GM12864 (cell line): ENCODE data around the gene KIF18B.

ENCODE experiments used
- DNase-seq: peaks from one replicate; pipeline ENCODE4 v3.0.0-alpha.2; 2011; ENCODE audit warnings: low read depth
- H3K4me3 ChIP-seq: 2 replicates; pipeline ENCODE4 v1.5.1; 2011; ENCODE audit warnings: mild to moderate bottlenecking, low read depth, low read length, control low read depth
- TF ChIP-seq, protein P1 (sequence below): IDR thresholded peaks from 2 replicates; pipeline ENCODE4 v1.5.1; 2011; ENCODE audit warnings: low read depth, mild to moderate bottlenecking, moderate library complexity, low read length, control low read depth, inconsistent platforms; ENCODE audit errors: missing control alignments

KIF18B gene

DNA sequence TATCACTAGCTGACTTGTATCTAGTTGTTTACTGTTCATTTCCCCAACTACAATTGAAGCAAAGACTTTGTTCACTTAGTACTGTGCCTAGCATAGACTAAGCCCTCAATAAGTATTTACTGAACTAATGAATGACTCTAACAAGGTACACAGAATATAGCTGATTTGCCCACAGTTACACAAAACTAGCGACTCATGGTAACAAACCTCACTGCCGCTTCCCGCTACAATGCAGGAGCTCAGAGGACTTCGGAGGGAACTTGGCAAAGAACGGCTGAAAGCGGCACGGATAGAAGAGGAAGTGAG lies 48.9 kb downstream of the KIF18B start:
- DNase-seq = no peak
- peak overlapping the region; percentile 95 for H3K4me3 ChIP-seq
- TF ChIP-seq, protein P1, sequence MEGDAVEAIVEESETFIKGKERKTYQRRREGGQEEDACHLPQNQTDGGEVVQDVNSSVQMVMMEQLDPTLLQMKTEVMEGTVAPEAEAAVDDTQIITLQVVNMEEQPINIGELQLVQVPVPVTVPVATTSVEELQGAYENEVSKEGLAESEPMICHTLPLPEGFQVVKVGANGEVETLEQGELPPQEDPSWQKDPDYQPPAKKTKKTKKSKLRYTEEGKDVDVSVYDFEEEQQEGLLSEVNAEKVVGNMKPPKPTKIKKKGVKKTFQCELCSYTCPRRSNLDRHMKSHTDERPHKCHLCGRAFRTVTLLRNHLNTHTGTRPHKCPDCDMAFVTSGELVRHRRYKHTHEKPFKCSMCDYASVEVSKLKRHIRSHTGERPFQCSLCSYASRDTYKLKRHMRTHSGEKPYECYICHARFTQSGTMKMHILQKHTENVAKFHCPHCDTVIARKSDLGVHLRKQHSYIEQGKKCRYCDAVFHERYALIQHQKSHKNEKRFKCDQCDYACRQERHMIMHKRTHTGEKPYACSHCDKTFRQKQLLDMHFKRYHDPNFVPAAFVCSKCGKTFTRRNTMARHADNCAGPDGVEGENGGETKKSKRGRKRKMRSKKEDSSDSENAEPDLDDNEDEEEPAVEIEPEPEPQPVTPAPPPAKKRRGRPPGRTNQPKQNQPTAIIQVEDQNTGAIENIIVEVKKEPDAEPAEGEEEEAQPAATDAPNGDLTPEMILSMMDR = no peak

- no peak for DNase-seq
- TF ChIP-seq, protein P1 = no peak
- no peak overlapping the region for H3K4me3 ChIP-seq
These were observed 52.9 kb downstream of the KIF18B start for GRCh38 chr17:44894642-44895041.

DNA sequence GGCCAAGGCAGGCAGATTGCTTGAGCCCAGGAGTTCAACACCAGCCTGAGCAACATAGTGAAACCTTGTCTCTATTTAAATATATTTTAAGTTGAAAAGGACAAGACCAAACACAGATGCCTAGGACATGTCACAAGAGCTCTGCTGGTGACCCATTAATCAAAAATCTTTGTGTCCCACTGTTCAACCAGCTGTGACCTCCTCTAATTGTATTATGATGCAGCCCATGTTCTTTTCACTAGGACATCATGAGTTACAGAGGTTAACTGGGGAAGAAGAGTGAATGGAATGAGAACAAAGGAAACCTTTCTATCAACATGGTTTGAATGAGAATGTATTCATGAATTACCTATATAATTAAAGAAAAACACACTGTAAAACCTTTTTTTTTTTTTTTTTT lies 55.3 kb downstream of the KIF18B start:
- DNase-seq = no peak
- H3K4me3 ChIP-seq = no peak overlapping the region
- TF ChIP-seq, protein P1 = no peak

DNA sequence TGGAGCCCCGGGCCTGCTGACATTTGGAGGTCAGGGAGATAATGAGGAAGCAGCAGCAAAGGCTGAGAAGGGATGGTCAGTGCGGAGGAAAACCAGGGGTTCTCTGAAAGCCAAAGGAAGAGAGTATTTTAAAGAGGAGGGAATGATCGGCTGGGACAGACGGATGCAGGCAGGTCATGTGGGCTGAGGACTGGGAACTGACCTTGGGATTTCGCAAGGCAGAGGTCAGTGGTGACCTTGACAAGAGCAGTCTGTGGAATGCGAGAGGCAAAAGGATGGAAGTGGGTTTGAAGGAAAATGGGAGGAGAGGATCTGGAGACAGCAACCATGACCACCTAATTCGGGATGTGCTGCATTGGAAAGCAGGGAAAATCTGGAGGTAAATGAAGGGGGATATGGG lies 58.6 kb downstream of the KIF18B start:
- DNase-seq = no peak
- H3K4me3 ChIP-seq = no peak overlapping the region
- TF ChIP-seq, protein P1 = no peak

DNA sequence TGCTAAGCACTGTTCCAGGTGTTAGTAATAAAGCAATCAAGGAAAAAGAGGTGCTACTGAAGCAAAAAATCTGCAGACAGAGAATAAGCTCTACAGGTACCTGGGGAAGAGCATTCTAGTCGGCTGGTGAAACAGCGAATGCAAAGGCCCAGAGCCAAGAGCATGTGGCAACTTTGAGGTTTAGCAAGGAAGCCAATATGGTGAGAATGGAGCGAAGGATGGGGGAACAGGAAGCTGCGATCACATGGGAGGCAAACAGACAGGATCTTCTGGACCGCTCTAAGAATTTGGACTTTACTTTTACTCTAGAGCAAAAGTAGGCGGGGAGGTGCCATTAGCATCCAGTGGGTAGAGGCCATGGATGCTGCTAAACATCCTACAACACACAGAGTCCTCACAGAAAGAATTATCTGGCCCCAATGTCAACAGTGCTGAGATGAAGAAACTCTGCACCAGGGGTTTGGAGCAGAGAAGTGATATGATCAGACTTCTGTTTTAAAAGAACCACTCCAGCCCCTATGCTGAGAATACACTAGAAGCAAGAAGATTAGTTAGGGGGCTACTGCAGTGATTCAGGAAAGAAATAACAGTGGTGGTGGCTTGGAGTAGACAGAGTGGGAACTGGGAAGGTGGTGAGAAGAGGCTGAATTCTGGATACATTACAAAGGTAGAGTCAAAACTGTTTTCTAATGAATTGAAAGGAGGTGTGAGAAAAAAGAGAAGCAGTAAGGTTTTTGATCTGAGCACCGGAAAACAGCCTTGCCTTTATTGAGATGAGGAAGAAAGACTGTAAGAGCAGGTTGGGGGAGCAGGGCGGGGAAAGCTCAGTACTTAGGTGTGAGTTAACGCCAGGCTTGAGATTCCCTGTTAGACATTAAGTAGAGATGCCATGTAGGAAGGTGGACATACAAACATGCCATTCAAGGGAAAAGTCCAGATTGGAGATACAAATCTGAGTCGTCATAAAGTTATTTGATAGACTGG lies 59.3 kb downstream of the KIF18B start:
- no peak for DNase-seq
- H3K4me3 ChIP-seq = no peak overlapping the region
- TF ChIP-seq, protein P1 = no peak

- no peak overlapping the region for H3K4me3 ChIP-seq
- no peak for DNase-seq
- TF ChIP-seq, protein P1 = no peak
These were observed 60.6 kb downstream of the KIF18B start for GRCh38 chr17:44887016-44887415.

- no peak overlapping the region for H3K4me3 ChIP-seq
- TF ChIP-seq, protein P1 = no peak
- no peak for DNase-seq
These were observed 62.6 kb downstream of the KIF18B start for GRCh38 chr17:44884941-44885340.
